ENCODE results near the gene LRRC8B.
"Not testable (repeated sequence)": the region's sequence is repeated elsewhere in the genome, so short reads cannot be mapped to it uniquely, and the experiment has no call there.

Gene LRRC8B

DNA sequence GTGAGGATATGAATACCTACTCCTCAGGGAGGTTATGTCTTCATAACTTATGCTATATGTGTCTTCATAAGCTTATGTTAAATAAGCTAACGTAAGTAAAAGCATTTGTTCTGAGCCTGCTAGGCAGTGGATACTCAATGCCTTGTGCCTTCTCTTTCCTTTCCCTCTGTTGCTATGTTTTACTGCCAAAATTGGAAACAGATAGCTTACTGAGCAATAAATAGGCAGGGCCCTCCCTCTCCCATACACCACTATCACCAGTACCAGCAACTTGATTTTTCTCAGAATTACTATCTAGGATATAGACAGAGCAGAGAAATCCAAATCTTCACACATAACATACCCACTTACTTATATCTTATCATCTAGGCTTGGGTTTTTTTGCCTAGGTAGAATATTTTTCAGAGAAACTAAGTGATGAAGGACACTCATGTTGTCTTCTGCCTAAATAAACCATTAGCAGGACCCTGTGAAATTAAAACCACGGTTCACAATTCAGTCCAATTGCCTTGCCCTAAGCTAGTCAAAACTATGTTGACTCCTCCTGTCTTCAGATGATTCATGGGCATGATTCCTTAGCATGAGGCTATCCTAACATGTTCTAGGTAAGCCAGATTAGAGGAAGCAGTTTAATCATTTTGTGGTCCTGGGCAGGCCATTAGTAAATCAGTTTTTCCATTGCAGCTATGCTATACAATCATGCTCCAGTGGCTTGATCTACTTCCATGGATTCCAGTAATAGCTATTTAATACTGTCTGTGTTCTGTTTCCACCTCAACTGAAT, 92.4 kb downstream of the LRRC8B start:
- DNase-seq (ENCODE audit: low read depth), result no peak
- no peak for TF ChIP-seq CTCF (conservative IDR thresholded peaks at IDR 0.05; ENCODE audit: low read length)
- no peak overlapping the region for H3K4me3 ChIP-seq (ENCODE audit: low read length)

GRCh38 chr1:89620664-89621063, 96.0 kb downstream of the LRRC8B start:
- TF ChIP-seq CTCF (conservative IDR thresholded peaks at IDR 0.05; ENCODE audit: low read length), result no peak
- no peak overlapping the region for H3K4me3 ChIP-seq (ENCODE audit: low read length)
- no peak for DNase-seq (ENCODE audit: low read depth)

- H3K4me3 ChIP-seq (ENCODE audit: low read length), result no peak overlapping the region
- DNase-seq (ENCODE audit: low read depth), result peak; percentile 23
- TF ChIP-seq CTCF (conservative IDR thresholded peaks at IDR 0.05; ENCODE audit: low read length), result peak; percentile 25; the same call in 1 of the 2 replicates
Observed at GRCh38 chr1:89622895-89623294, 98.3 kb downstream of the LRRC8B start.

- no peak for DNase-seq (ENCODE audit: low read depth)
- no peak overlapping the region for H3K4me3 ChIP-seq (ENCODE audit: low read length)
- TF ChIP-seq CTCF (conservative IDR thresholded peaks at IDR 0.05; ENCODE audit: low read length), result no peak
Observed at GRCh38 chr1:89624314-89624713, 99.7 kb downstream of the LRRC8B start.

DNA sequence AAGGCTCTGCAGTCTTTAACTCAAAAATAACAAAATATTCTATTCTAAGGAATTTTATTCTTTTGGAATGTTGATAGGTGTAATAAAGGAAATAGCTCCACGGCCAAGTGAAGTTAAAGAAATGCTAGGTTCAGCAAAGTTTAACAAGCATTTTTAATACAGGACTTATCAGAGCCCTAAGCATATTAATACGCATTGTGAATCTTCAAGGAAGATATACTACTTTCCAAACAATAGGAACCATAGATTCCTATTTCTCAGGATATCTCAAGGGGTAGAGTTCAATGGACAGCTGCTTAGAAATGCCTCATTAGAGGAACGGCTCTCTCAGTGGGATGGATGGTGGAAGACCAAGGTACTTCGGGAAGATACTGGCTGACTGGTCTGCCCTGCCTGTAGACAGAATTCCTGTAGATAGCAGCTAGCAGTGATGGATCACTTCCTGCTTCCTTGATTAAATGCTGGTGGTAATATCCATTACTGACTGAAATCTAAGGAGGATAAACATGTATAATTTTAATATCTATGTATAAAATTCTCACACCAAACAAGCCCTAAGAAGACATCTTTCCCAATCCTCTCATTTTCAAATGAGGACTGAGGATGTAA, 100.2 kb downstream of the LRRC8B start:
- no peak for TF ChIP-seq CTCF (conservative IDR thresholded peaks at IDR 0.05; ENCODE audit: low read length)
- H3K4me3 ChIP-seq (ENCODE audit: low read length), result no peak overlapping the region
- no peak for DNase-seq (ENCODE audit: low read depth)

DNA sequence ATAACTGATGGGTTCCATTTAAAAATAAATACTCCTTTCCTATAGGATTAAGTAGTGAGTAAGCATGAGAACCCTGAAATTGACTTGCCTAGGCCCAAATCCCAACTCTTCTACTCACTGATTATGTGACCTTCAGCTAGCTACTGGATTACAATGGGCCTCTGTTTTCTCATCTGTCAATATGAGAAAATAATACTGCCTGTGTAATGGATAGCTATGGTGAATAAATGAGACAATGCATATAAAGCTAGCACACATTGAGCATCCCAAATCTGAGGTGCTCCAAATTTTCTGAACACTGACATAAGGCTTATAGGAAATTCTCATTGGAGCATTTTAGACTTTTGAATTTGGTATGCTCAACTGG, 103.0 kb downstream of the LRRC8B start:
- no peak for TF ChIP-seq CTCF (conservative IDR thresholded peaks at IDR 0.05; ENCODE audit: low read length)
- no peak overlapping the region for H3K4me3 ChIP-seq (ENCODE audit: low read length)
- DNase-seq (ENCODE audit: low read depth), result no peak

DNA sequence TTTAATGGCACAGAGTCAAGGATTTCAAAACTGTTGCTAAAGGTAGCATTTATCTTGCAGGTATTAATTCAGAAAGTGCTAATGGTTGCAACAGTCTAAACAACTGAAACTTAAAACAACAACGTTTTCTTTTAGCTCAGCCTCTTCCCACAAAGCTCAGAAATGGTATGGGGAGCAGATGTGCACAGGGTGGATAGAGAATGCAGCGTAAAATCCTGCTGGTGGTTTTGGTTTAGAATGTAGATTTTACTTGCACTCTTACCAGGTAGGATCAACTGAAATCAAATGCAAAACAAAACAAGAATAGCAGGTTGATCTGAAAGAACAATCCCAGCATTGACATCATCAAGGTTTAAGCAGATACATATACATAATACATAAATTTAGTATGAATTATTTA, 104.5 kb downstream of the LRRC8B start:
- H3K4me3 ChIP-seq (ENCODE audit: low read length), result no peak overlapping the region
- TF ChIP-seq CTCF (conservative IDR thresholded peaks at IDR 0.05; ENCODE audit: low read length), result no peak
- DNase-seq (ENCODE audit: low read depth), result no peak

GRCh38 chr1:89629600-89629999, 105.0 kb downstream of the LRRC8B start:
- not testable (repeated sequence) for H3K4me3 ChIP-seq (ENCODE audit: low read length); DNase-seq (ENCODE audit: low read depth)

All from AG10803 (cell line).